Gastroesophageal sphincter (tissue), 3 donors: Measurements from ENCODE around the gene RAMP1.

Experiments used
- EP300 ChIP-seq: sonication (generic); formaldehyde crosslinking; IDR thresholded peaks from one replicate; pipeline ENCODE4 v1.6.1; 2017; ENCODE audit warnings: antibody characterized with exemption, mild to moderate bottlenecking
- POLR2AphosphoS5 ChIP-seq: sonication (generic); formaldehyde crosslinking; IDR thresholded peaks from one replicate; pipeline ENCODE4 v1.6.1; 2017; ENCODE audit warnings: antibody characterized with exemption
- TF ChIP-seq, protein P1 (sequence below), 4 experiments: fragments of 200-600 bp in 2 of 4; fragments of 450-650 bp in 2 of 4; sonication (generic) in 1 of 4; IDR thresholded peaks; one replicate each; pipeline ENCODE4 v1.5.1; 2017 to 2019; ENCODE audit warnings: antibody characterized with exemption in 4 of 4, mild to moderate bottlenecking in 2 of 4, moderate library complexity in 2 of 4

DNA sequence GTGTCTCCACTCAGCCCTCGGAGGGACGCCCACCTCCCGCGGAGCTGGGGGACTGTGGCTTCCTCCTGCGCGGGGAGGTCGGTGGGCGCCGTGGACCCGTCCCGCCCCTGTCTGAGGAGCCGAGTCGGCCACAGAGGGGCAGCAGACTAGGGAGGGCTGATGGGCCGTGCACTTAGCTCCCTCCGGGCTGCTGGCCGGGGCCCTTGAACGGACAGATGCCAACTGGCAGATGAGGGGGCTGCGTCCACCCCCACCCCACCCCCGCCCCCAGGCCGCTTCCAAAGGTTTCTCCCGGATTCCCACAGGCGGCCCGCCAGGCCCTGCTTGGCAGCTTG lies 96.9 kb downstream of the RAMP1 start:
- TF ChIP-seq, protein P1, sequence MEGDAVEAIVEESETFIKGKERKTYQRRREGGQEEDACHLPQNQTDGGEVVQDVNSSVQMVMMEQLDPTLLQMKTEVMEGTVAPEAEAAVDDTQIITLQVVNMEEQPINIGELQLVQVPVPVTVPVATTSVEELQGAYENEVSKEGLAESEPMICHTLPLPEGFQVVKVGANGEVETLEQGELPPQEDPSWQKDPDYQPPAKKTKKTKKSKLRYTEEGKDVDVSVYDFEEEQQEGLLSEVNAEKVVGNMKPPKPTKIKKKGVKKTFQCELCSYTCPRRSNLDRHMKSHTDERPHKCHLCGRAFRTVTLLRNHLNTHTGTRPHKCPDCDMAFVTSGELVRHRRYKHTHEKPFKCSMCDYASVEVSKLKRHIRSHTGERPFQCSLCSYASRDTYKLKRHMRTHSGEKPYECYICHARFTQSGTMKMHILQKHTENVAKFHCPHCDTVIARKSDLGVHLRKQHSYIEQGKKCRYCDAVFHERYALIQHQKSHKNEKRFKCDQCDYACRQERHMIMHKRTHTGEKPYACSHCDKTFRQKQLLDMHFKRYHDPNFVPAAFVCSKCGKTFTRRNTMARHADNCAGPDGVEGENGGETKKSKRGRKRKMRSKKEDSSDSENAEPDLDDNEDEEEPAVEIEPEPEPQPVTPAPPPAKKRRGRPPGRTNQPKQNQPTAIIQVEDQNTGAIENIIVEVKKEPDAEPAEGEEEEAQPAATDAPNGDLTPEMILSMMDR (IDR thresholded peaks at IDR 0.05), result no peak
- TF ChIP-seq POLR2AphosphoS5 (no peak), EP300 (no peak)
